Spinal cord (tissue), 10 donors: ENCODE data around the gene ATRIP. TPM values are rescaled to one million over a fixed set of nuclear protein-coding genes. Genes with fewer than 3 reads are reported as not detected.
"Not testable (repeated sequence)": the region's sequence is repeated elsewhere in the genome, so short reads cannot be mapped to it uniquely, and the experiment has no call there.

Experiments used
- DNase-seq, 6 donors: peaks; one replicate each; pipeline versions ENCODE4 v3.0.0 to v3.0.0-alpha.2; 2013 to 2015; ENCODE audit warnings: low spot score in 6 of 6, low read depth in 4 of 6
- H3K27ac ChIP-seq: one replicate; pipeline ENCODE4 v1.5.1; 2013; ENCODE audit warnings: low read depth, low read length, control low read depth
- H3K27me3 ChIP-seq: one replicate; pipeline ENCODE4 v1.6.1; 2013; ENCODE audit warnings: low read length; ENCODE audit not compliant: control insufficient read depth, insufficient read depth
- H3K36me3 ChIP-seq: one replicate; pipeline ENCODE4 v1.6.1; 2013; ENCODE audit warnings: low read length; ENCODE audit not compliant: control insufficient read depth, insufficient read depth
- H3K4me1 ChIP-seq: one replicate; pipeline ENCODE4 v1.6.1; 2013; ENCODE audit warnings: low read length; ENCODE audit not compliant: control insufficient read depth, insufficient read depth
- H3K4me3 ChIP-seq: one replicate; pipeline ENCODE4 v1.5.1; 2013; ENCODE audit warnings: low read depth, low read length, control low read depth
- H3K9me3 ChIP-seq: one replicate; pipeline ENCODE4 v1.6.1; 2013; ENCODE audit warnings: low read length; ENCODE audit not compliant: control insufficient read depth, insufficient read depth
- whole genome bisulfite sequencing: methylation state at CpG from one replicate; pipeline ENCODE4 v1.1.5; 2013; ENCODE audit warnings: missing lambda C conversion rate; ENCODE audit not compliant: insufficient coverage; 5-methylcytosine and 5-hydroxymethylcytosine counted together
- polyA plus RNA-seq, 2 donors: library from polyadenylated mRNA; unstranded; fragments of 120-200 nt; gene quantifications; one replicate each; pipeline ENCODE4 v1.2.1, GENCODE V29; 2013; ENCODE audit not compliant: insufficient read length in 2 of 2
- total RNA-seq, 2 donors: library from RNA; depleted of rRNA in 1 of 2; stranded (reverse); fragments of 120-200 nt in 1 of 2; fragments of >200 nt in 1 of 2; gene quantifications; one replicate each; pipeline versions ENCODE4 v1.2.3 to v1.2.4, GENCODE V29; 2013 to 2014
- donor health status: healthy.

ATRIP gene
- total and polyA plus RNA-seq, 4 donors, result 5.5 to 12.8 (median 9.6) TPM

DNA sequence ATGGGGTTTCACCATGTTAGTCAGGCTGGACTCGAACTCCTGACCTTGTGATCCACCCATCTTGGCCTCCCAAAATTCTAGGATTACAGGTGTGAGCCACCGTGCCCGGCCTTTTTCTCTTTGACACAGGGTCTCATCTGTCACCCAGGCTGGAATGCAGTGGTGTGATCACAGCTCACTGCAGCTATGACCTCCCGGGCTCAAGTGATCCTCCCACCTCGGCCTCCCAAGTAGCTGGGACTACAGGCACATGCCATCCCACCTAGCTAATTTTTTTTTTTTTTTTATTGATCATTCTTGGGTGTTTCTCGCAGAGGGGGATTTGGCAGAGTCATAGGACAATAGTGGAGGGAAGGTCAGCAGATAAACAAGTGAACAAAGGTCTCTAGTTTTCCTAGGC is 36.3 kb downstream of the ATRIP start:
- 86% methylated on average over 3 of the region's 6 CpGs for WGBS

DNA sequence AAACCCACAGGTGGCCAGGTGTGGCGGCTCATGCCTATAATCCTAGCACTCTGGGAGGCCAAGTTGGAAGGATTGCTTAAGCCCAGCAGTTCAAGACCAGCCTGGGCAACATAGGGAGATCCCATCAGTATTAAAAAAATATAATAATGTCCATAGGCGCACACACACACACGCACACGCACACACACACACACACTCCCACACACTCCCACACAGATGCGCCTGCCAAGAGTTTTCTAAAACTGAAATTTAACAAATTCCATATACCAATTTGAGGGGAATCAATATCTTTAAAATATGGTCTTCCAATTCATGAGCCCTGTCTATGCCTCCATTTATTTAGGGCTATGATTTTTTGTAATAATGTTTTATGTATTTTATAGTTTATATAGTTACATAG is 40.4 kb downstream of the ATRIP start:
- H3K9me3 ChIP-seq, result no peaks in the 10 kb centered on the region
- no CpG with 5 or more reads among the region's 5 CpGs for WGBS
- no peak for DNase-seq

More for the DNA sequence above, 36.3 kb downstream of the ATRIP start:
- H3K9me3 ChIP-seq, H3K36me3 ChIP-seq, H3K27ac ChIP-seq, DNase-seq, H3K4me1 ChIP-seq, H3K4me3 ChIP-seq, H3K27me3 ChIP-seq: not testable (repeated sequence)

DNA sequence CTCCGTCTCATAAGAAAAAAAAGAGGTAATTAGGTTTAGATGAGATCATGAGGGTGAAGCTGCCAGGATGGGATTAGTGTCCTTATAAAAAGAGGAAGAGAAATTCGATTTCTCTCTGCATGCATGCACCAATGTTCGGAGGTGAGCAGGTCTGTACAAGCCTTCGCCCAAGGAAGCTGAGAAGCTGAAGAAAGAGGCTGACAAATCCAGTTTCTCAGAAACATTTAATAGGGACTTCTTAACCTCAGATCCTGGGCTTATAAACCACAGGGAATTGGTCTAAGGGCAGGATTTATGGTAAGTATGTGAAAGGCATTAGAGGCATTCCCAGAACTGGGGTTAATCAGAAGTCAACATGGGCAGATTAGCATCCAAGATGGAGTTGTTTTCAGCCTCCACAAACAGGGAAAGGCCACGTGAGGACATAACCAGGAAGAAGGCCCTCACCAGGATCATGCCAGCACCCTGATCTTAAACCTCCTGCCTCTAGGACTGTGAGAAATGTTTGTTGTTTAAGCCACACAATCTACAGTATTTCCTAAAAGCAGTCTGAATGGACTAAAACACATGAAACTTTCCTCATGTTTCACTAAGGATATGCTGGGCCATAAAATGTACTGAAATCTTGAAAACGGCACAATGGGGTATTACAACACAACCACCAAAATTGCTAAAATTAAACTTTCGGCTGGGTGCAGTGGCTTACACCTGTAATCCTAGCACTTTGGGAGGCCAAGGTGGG is 46.1 kb downstream of the ATRIP start:
- peaks cover 4% of the 10 kb centered on the region for H3K36me3 ChIP-seq

More for the DNA sequence above, 40.4 kb downstream of the ATRIP start:
- Histone ChIP-seq H3K4me3 (no peak overlapping the region), H3K4me1 (no peaks in the 10 kb centered on the region), H3K36me3 (no peaks in the 10 kb centered on the region), H3K27me3 (no peaks in the 10 kb centered on the region), H3K27ac (no peak overlapping the region)

DNA sequence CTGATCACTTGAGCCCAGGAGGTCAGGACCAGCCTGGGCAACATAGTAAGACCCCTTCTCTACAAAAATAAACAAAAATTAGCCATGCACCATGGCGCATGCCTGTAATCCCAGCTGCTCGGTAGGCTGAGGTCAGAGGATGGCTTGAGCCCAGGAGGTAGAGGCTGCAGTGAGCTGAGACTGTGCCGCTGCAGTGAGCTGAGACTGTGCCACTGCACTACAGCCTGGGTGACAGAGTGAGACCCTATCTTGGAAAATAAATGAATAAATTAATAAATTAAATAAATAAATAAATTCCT is 46.6 kb downstream of the ATRIP start:
- Histone ChIP-seq H3K4me1 (no peaks in the 10 kb centered on the region), H3K9me3 (no peaks in the 10 kb centered on the region), H3K27ac (no peak overlapping the region), H3K36me3 (peaks cover 4% of the 10 kb centered on the region), H3K4me3 (no peak overlapping the region), H3K27me3 (no peaks in the 10 kb centered on the region)
- WGBS, result no CpG with 5 or more reads among the region's 3 CpGs
- no peak for DNase-seq

More for the DNA sequence above, 46.1 kb downstream of the ATRIP start:
- Histone ChIP-seq H3K27me3 (no peaks in the 10 kb centered on the region), H3K4me1 (no peaks in the 10 kb centered on the region), H3K27ac (no peak overlapping the region), H3K9me3 (no peaks in the 10 kb centered on the region), H3K4me3 (no peak overlapping the region)
- 89% methylated on average over 6 of the region's 7 CpGs for WGBS
- no peak for DNase-seq

DNA sequence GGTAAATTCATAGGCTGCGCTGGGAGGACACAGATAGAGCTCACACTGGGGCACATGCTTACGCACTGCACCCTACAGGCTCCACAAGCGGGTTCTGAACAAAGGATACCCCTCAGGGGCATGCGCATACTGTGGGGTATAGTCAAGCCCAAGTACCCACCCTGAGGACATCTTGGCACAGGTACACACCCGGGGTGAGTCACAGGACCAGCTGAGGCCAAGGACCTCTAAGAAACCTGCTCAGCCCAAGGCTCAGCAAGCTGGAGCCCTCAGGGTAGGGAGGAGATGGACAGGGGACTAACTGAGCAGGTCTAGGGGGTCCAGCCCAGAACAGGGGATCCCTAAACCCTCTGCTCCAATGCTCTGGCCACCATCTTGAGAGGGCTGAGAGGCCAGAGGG is 54.1 kb downstream of the ATRIP start:
- no peak for DNase-seq
- 99% methylated on average over 5 of the region's 5 CpGs for WGBS
- Histone ChIP-seq H3K27me3 (no peaks in the 10 kb centered on the region), H3K36me3 (peaks cover 11% of the 10 kb centered on the region), H3K4me1 (peaks cover 27% of the 10 kb centered on the region), H3K9me3 (no peaks in the 10 kb centered on the region), H3K27ac (no peak overlapping the region), H3K4me3 (no peak overlapping the region)

DNA sequence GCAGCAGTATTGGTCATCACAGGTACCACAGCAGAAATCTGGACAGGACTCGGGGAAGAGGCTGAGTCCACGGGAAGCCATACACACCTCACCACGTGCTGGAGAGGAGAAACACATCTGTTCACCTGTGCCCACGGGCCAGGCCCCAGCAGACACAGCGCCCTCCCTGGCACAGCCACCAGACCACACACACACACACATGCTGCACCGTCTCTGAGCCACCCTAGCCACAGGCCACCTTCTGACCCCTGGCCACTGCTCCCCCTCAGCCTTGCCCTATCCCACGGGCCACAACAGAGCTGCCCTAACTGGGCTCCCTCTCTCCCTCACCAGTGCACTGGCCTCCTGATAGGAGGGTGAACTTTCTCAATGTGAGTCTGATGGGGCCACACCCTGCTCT is 54.7 kb downstream of the ATRIP start:
- H3K4me3 ChIP-seq, result no peak overlapping the region
- H3K27ac ChIP-seq, result no peak overlapping the region
- peaks cover 27% of the 10 kb centered on the region for H3K4me1 ChIP-seq
- H3K27me3 ChIP-seq, result no peaks in the 10 kb centered on the region
- peaks cover 7% of the 10 kb centered on the region for H3K36me3 ChIP-seq
- DNase-seq, result no peak
- WGBS, result 88% methylated on average over 5 of the region's 7 CpGs
- no peaks in the 10 kb centered on the region for H3K9me3 ChIP-seq

DNA sequence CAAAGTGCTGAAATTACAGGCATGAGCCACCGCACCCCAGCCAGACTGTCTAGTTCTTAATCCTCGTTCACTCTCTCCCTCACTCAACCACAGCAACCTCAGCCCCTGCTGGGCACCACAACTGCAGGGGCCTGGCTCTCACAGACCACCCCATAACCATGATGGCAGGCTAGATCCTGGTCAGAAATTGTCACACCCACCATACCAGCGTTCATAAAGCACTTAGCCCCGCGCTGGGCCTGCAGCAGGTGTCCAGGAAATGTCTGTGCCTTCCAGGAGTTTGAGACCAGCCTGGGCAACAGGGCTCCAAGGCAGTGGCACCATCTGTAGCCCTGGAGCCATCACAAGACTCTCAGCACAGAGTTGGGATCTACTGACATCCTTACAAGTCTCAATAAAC is 55.6 kb downstream of the ATRIP start:
- peaks cover 7% of the 10 kb centered on the region for H3K36me3 ChIP-seq
- no peaks in the 10 kb centered on the region for H3K27me3 ChIP-seq
- DNase-seq, result no peak
- no peaks in the 10 kb centered on the region for H3K9me3 ChIP-seq
- 76% methylated on average over 5 of the region's 5 CpGs for WGBS
- H3K4me1 ChIP-seq, result peaks cover 27% of the 10 kb centered on the region
- no peak overlapping the region for H3K27ac ChIP-seq
- no peak overlapping the region for H3K4me3 ChIP-seq

DNA sequence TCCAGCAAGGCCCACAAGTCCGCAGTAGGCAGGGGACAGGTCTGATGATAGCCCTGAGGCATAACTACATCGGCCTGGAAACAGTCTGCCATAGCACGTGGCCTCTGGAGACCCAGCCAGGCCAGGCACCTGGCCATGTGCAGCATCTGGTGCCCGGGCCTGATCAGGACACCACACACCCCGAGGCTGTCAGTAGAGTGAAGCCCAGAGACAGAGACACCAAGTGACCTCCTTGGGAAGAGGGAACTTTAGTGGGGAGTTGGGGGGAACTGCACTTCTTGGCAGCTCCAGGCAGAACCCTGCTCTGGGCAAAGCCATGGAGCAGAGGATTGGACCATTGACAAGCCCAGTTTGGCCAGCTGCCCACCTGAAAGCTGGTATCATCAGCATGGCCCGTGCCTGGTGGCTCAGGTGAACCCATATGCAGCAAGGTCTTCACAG is 56.2 kb downstream of the ATRIP start:
- no peak overlapping the region for H3K4me3 ChIP-seq
- H3K27me3 ChIP-seq, result no peaks in the 10 kb centered on the region
- H3K36me3 ChIP-seq, result peaks cover 7% of the 10 kb centered on the region
- H3K27ac ChIP-seq, result no peak overlapping the region
- DNase-seq, result peak in 2 of 6 donors; percentile 2 to 40
- peaks cover 27% of the 10 kb centered on the region for H3K4me1 ChIP-seq
- no peaks in the 10 kb centered on the region for H3K9me3 ChIP-seq
- 80% methylated on average over 6 of the region's 6 CpGs for WGBS

DNA sequence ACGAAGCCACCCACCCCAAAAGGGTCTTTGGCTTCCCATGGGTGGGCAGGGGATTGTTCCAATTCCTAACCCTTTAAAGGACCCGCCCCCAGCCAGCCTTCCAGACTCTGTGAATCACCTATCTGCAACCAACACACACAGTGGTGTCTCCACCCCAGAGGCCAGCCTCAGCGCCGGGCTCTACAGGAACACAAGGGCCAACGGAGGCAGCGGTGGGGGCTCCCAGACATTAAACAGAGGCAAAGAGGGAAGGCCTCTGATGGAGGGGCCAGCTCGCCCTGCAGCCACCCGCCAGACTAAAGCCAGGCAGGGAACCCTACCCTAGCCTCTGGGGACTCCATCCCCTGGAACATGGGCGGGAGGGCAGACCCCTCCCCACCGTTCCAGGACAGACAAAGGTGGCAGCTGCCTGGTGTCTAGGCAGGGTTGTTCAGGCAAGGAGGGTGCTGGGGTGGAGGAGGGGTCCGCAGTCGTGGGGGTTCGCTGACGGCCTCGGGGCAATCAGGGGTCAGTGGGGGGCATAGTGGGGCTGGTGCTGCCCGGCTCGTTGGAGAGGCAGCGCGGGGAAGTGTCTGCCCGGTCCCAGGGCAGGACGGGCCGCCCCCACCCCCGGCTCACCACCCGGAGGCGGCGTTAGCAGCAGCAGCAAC is 57.0 kb downstream of the ATRIP start:
- peaks cover 7% of the 10 kb centered on the region for H3K36me3 ChIP-seq
- H3K27ac ChIP-seq, result peak overlapping the region; percentile 26
- peaks cover 27% of the 10 kb centered on the region for H3K4me1 ChIP-seq
- peak in 2 of 6 donors; percentile 1 to 28 for DNase-seq
- no peaks in the 10 kb centered on the region for H3K27me3 ChIP-seq
- peak overlapping the region; percentile 56 for H3K4me3 ChIP-seq
- H3K9me3 ChIP-seq, result no peaks in the 10 kb centered on the region
- 3% methylated on average over 26 of the region's 26 CpGs for WGBS
